Osteoblast (primary cell): Measurements from ENCODE around the gene TSPAN4. TPM values are rescaled to one million over a fixed set of nuclear protein-coding genes. Genes with fewer than 3 reads are reported as not detected.

Experiments
- DNase-seq: peaks from one replicate; pipeline ENCODE4 v3.0.0; 2011; ENCODE audit warnings: low spot score, mixed read lengths; ENCODE audit not compliant: insufficient read length; ENCODE audit errors: missing footprints
- H2AFZ ChIP-seq: 2 replicates; pipeline ENCODE4 v1.6.0; 2011; ENCODE audit warnings: mild to moderate bottlenecking, low read length
- H3K27ac ChIP-seq: 2 replicates; pipeline ENCODE4 v1.5.1; 2011; ENCODE audit warnings: mild to moderate bottlenecking, low read depth, low read length, moderate library complexity
- H3K27me3 ChIP-seq: 2 replicates; pipeline ENCODE4 v1.6.0; 2012; ENCODE audit warnings: mild to moderate bottlenecking, control low read depth, inconsistent platforms, low read length, moderate library complexity; ENCODE audit not compliant: insufficient read depth
- H3K36me3 ChIP-seq: 2 replicates; pipeline ENCODE4 v1.5.1; 2011; ENCODE audit warnings: mild to moderate bottlenecking, low read length, control low read depth, moderate library complexity; ENCODE audit not compliant: insufficient read depth
- H3K4me1 ChIP-seq: 2 replicates; pipeline ENCODE4 v1.5.1; 2011; ENCODE audit warnings: mild to moderate bottlenecking, low read length, control low read depth, moderate library complexity; ENCODE audit not compliant: insufficient read depth
- H3K4me2 ChIP-seq: 2 replicates; pipeline ENCODE4 v1.6.0; 2011; ENCODE audit warnings: mild to moderate bottlenecking, low read length; ENCODE audit not compliant: insufficient read depth
- H3K4me3 ChIP-seq: fragments of 200-600 bp; sonication (generic); 3 replicates; pipeline ENCODE4 v1.5.1; 2012; ENCODE audit warnings: mild to moderate bottlenecking, low read length, inconsistent platforms; ENCODE audit not compliant: insufficient read depth
- H3K79me2 ChIP-seq: 2 replicates; pipeline ENCODE4 v1.6.0; 2012; ENCODE audit warnings: mild to moderate bottlenecking, low read length, control low read depth, inconsistent platforms; ENCODE audit not compliant: insufficient read depth
- H3K9me3 ChIP-seq: 2 replicates; pipeline ENCODE4 v1.5.1; 2011; ENCODE audit warnings: low read depth, low read length, control low read depth
- H4K20me1 ChIP-seq: 2 replicates; pipeline ENCODE4 v1.6.0; 2012; ENCODE audit warnings: mild to moderate bottlenecking, low read length, control low read depth; ENCODE audit not compliant: insufficient read depth
- total RNA-seq: library from RNA; depleted of rRNA; stranded (reverse); fragments of >200 nt; gene quantifications from 2 replicates; pipeline ENCODE4 v1.2.3, GENCODE V29; 2012
- TF ChIP-seq, protein P1 (sequence below): IDR thresholded peaks from 2 replicates; pipeline ENCODE4 v1.5.1; 2011; ENCODE audit warnings: mild to moderate bottlenecking, low read depth, low read length, moderate library complexity; ENCODE audit errors: extremely low read depth

Gene TSPAN4
- total RNA-seq, 1 donor, result 168 TPM

DNA sequence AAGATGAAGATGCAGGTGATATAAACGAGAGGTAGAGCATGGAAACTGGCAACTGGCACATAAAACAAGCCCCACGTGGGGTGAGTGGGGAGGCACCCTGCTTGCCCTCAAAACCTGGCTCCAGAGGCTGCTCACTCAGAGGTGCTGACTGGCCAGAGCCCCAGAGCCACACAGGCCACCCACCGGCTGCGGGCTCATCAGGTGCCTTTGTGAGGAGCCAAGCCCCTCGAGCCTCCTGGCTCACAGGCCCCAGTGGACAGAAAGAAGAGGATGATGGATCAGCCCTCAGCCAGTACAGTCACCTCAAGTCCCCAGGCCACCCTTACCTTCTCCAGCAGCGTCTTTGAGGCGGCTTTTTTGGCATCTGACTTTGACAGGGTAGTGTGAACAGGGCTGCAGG lies 61.7 kb downstream of the TSPAN4 start:
- Histone ChIP-seq H3K4me2 (no peak overlapping the region), H3K79me2 (peaks cover 26% of the 10 kb centered on the region), H2AFZ (no peak overlapping the region), H3K9me3 (no peaks in the 10 kb centered on the region), H3K27ac (no peak overlapping the region), H3K27me3 (no peaks in the 10 kb centered on the region), H3K36me3 (peaks cover 39% of the 10 kb centered on the region), H3K4me3 (no peak overlapping the region), H4K20me1 (peaks cover 9% of the 10 kb centered on the region), H3K4me1 (no peaks in the 10 kb centered on the region)
- no peak for DNase-seq
- TF ChIP-seq, protein P1, sequence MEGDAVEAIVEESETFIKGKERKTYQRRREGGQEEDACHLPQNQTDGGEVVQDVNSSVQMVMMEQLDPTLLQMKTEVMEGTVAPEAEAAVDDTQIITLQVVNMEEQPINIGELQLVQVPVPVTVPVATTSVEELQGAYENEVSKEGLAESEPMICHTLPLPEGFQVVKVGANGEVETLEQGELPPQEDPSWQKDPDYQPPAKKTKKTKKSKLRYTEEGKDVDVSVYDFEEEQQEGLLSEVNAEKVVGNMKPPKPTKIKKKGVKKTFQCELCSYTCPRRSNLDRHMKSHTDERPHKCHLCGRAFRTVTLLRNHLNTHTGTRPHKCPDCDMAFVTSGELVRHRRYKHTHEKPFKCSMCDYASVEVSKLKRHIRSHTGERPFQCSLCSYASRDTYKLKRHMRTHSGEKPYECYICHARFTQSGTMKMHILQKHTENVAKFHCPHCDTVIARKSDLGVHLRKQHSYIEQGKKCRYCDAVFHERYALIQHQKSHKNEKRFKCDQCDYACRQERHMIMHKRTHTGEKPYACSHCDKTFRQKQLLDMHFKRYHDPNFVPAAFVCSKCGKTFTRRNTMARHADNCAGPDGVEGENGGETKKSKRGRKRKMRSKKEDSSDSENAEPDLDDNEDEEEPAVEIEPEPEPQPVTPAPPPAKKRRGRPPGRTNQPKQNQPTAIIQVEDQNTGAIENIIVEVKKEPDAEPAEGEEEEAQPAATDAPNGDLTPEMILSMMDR, result no peak

DNA sequence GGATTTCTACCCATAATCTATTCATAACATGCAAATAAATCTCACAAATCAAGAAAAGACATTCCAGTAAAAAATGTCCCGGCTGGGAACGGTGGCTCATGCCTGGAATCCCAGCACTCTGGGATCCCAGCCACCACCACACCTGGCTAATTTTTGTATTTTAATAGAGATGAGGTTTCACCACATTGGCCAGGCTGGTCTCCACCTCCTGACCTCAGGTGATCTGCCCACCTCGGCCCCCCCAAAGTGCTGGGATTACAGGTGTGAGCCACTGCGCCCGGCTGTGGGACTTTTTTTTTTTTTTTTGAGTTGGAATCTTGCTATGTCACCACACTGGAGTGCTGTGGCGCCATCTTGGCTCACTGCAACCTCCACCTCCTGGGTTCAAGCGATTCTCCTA lies 63.3 kb downstream of the TSPAN4 start:
- H3K4me1 ChIP-seq, result peaks cover 7% of the 10 kb centered on the region
- H2AFZ ChIP-seq, result no peak overlapping the region
- no peaks in the 10 kb centered on the region for H3K27me3 ChIP-seq
- H3K79me2 ChIP-seq, result peaks cover 37% of the 10 kb centered on the region
- TF ChIP-seq, protein P1, result no peak
- no peak overlapping the region for H3K27ac ChIP-seq
- no peaks in the 10 kb centered on the region for H3K9me3 ChIP-seq
- DNase-seq, result no peak
- no peak overlapping the region for H3K4me3 ChIP-seq
- no peak overlapping the region for H3K4me2 ChIP-seq
- peaks cover 28% of the 10 kb centered on the region for H3K36me3 ChIP-seq
- peaks cover 15% of the 10 kb centered on the region for H4K20me1 ChIP-seq

DNA sequence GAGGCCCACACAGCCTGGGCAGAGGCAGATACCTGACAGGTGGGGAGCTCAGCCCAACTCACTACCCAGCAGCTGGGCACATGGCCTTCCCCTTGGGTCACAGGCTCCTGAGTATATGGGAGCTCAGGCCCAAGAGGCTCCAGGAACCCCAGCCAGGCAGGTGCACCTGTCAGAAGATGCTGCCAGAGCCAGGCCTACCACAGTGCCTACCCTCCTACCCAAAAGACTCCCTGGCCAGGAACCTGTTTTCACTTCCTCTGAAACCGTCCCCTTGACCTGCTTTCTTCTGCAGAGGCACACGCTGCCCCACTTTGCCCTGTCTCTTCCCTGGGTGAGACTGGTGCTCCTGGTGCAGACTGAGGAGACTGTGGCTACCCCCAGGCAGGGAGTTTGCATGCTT lies 65.0 kb downstream of the TSPAN4 start:
- H3K36me3 ChIP-seq, result peaks cover 17% of the 10 kb centered on the region
- H2AFZ ChIP-seq, result no peak overlapping the region
- no peak overlapping the region for H3K27ac ChIP-seq
- H3K4me1 ChIP-seq, result peaks cover 11% of the 10 kb centered on the region
- peak; percentile 85 for DNase-seq
- H3K9me3 ChIP-seq, result no peaks in the 10 kb centered on the region
- H3K79me2 ChIP-seq, result peaks cover 37% of the 10 kb centered on the region
- no peak overlapping the region for H3K4me3 ChIP-seq
- peaks cover 15% of the 10 kb centered on the region for H4K20me1 ChIP-seq
- H3K4me2 ChIP-seq, result no peak overlapping the region
- H3K27me3 ChIP-seq, result no peaks in the 10 kb centered on the region
- TF ChIP-seq, protein P1, result no peak

DNA sequence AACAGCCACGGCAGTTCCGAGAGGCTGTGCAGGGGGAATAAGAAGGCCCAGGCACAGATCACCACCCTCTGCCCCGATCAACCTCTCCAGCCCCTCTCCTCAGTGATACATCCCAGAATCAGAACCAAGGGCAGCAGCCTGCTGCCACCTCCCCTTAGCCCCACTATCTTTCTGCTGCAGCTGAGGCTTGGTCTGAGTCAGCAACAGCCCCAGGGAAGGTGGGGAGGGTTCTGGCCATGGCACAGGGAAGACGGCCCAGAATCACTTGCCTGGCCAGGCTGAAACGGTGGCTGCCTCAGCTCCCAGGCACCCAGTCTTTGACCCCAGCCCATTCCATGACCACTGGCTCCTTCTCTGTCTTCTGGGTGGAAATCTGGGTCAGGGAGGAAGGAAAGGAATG lies 65.6 kb downstream of the TSPAN4 start:
- peaks cover 11% of the 10 kb centered on the region for H3K4me1 ChIP-seq
- no peak overlapping the region for H2AFZ ChIP-seq
- H3K4me2 ChIP-seq, result no peak overlapping the region
- H3K9me3 ChIP-seq, result no peaks in the 10 kb centered on the region
- no peak overlapping the region for H3K4me3 ChIP-seq
- peaks cover 15% of the 10 kb centered on the region for H4K20me1 ChIP-seq
- peaks cover 11% of the 10 kb centered on the region for H3K36me3 ChIP-seq
- TF ChIP-seq, protein P1, result no peak
- no peak overlapping the region for H3K27ac ChIP-seq
- no peaks in the 10 kb centered on the region for H3K27me3 ChIP-seq
- peaks cover 37% of the 10 kb centered on the region for H3K79me2 ChIP-seq
- peak; percentile 87 for DNase-seq
